Measurements from ENCODE around the gene EEF2K.

Gene EEF2K

DNA sequence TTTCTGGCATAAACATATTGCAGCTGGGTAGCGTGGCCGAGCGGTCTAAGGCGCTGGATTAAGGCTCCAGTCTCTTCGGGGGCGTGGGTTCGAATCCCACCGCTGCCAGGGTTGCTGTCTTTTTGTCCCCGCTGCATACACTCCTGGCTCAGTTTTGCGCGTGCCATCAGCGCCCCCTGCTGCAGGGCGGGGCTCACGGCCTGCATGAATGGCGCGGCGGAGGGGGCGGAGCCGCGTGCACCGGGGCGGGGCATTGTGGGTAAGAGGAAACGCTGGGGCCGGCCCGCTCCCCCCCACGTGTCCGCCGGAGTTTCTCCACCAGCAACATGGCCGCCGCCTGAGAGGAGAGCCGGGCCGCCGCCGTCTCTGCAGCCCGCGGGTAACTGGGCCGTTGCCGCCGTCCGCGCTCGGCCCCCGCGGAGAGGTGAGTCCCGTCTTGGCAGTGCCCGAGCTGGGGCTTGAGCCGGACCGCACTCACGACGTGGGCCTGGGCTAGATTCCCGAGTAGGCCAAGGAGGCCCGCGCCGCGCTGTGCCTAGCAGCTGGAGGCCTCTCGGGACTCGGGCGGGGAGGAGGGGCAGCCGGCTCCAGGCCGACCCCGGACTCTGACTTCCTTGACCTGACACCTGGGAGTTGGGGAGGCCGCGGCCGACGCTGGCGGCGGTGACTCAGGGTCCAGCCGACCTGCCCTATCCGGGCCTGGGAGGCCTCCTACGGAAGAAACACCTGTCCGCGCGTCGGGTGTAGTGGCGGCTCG lies 91.2 kb downstream of the EEF2K start, which contains the start of gene POLR3E:
POLR3E (plus strand) TSS at position 296 of the 757 bp plus-strand sequence. CDS start 5,560 bp downstream, outside the sequence.
- TF ChIP-seq GATA3 (IDR thresholded peaks at IDR 0.05; ENCODE audit: low read depth, low read length) (no peak), GATA2 (IDR thresholded peaks at IDR 0.05; ENCODE audit: low read depth, low read length) (peak; percentile 32; the same call in 1 of the 2 replicates)

DNA sequence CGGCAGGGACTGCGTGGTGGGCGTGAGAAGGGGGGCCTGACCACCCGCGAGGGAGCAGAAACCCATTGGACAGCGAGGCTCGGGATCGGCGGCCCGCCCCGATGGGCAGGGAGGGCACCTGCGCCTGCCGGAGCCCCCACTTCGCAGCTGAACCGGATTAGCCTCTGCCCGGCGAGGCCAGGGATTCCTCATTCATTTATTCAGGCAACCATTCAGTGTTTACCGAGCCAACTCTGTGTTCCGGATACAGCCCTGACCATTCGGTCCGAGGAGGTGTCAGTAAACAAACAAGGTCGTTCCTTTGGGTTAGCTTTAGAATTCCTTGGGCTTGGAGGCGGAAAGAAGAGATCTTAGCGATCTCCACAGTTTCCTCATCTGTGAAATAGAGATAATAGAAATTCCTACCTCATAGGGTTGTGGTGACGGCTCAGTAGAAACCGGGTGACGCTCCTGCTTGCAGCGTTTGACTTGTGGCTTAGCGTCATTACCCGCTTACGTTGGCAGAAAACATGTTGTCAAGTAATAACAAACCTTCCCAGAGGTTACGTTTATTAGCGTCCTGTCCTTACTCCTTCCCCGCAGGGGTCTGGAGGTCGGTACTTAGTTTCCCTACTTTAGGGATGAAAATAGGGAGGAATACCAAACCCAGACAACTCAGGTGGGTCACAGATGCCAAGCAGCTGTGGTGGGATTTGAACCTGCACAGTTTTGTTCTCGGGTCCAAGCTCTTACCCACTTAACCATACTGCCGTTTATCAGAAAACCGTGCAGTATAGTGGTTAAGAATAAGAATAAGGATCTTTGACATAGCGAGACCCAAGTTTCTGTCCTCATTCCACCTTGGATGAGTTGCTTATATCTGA lies 92.0 kb downstream of the EEF2K start:
- TF ChIP-seq GATA3 (IDR thresholded peaks at IDR 0.05; ENCODE audit: low read depth, low read length) (no peak), GATA2 (IDR thresholded peaks at IDR 0.05; ENCODE audit: low read depth, low read length) (no peak)

DNA sequence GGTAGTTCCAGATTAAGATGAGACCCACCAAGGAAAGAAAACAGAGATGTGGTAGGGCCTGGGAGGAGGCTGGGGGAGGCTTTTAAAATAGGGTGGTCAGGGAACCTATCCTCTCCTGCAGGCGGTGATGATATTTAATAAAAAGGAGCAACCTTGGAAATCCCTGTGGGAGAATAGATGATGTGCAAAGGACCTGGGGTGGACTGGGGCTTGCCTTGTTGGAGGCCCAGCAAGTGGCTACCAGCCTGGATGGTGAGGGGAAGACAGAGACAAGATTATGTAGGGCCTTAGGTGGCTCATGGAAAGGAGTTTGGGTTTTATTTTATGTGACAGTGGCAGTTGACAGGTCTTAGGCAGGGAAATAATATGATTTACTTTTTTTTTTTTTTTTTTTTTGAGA lies 93.0 kb downstream of the EEF2K start:
- no peak for TF ChIP-seq GATA3 (IDR thresholded peaks at IDR 0.05; ENCODE audit: low read depth, low read length)
- no peak for TF ChIP-seq GATA2 (IDR thresholded peaks at IDR 0.05; ENCODE audit: low read depth, low read length)

DNA sequence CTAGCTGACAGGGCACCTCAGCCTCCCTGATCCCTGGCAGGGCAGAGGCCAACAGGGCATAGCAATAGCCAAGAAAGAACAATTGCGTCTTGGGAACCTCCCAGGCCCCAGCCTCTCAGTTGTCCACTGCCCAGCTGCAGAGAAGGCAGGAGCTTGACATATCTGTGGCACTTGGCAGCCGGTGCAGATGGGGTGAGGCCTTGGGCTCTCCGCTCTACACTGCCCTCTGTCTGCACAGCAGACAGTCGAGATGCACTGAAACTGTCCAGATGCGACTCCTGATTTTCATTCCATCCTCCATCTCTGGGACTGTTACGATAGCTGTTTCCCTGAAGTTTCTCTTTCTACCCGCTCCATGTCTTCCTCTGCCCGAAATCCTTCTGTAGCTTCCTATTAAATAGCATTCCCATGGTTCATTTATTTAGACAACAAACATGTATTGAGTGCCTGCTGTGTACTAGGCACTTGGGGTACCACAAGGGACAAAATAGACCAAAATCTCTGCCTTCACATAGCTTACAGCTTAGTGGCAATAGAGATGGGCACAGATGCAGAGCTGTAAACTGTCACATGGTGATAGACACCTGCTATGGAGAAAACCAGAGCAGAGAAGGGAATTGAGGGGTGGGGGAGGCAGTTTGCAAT lies 94.5 kb downstream of the EEF2K start:
- TF ChIP-seq GATA3 (IDR thresholded peaks at IDR 0.05; ENCODE audit: low read depth, low read length), result no peak
- TF ChIP-seq GATA2 (IDR thresholded peaks at IDR 0.05; ENCODE audit: low read depth, low read length), result no peak

DNA sequence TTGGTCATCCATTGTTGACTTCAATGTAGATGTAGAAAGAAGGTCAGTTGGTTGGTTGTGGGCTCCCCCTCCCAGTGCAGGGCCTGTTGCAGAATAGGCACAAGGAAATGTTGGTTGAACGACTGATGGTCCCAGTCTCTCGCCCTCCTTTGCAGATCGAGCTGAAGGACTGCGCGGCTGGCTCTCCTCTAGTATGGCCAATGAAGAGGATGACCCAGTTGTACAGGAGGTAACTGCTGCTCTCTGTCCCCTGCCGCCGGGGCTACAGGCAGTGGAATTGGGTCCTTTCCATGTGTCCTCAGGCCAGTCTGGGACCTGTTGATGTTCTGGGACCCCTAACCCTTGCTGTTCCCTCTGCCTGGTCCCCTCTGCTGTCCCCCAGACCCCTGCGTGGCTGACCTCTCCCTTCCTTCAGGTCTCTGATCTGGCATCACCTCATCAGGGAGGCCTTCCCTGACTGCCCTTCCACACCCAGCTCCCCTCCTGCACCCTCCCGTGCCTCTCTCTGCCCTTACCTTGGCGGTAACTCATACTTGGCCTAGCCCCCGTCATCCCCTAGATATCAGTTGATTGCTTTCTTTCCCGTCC lies 96.8 kb downstream of the EEF2K start:
- TF ChIP-seq GATA3 (IDR thresholded peaks at IDR 0.05; ENCODE audit: low read depth, low read length), result no peak
- TF ChIP-seq GATA2 (IDR thresholded peaks at IDR 0.05; ENCODE audit: low read depth, low read length), result no peak

DNA sequence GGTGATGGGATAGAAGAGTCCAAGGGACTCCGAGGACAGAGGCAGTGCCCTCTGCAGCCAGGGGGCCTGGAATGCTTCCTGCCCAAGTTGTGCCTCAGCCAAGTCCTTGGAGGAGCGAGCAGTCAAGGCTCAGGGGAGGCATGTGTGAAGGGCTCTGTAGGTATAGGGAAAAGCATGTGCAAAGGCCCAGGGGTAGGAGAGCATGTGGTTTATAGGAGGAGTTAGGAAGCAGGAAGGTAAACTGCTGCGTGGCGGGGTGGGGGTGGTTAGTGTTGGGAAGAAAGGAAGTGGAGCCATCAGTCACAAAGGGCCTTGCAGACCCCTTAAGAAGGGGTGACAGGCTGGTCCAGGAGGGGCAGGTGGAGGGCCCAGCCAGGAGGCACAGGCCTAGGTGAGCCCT lies 98.3 kb downstream of the EEF2K start:
- TF ChIP-seq GATA3 (IDR thresholded peaks at IDR 0.05; ENCODE audit: low read depth, low read length), result no peak
- no peak for TF ChIP-seq GATA2 (IDR thresholded peaks at IDR 0.05; ENCODE audit: low read depth, low read length)

DNA sequence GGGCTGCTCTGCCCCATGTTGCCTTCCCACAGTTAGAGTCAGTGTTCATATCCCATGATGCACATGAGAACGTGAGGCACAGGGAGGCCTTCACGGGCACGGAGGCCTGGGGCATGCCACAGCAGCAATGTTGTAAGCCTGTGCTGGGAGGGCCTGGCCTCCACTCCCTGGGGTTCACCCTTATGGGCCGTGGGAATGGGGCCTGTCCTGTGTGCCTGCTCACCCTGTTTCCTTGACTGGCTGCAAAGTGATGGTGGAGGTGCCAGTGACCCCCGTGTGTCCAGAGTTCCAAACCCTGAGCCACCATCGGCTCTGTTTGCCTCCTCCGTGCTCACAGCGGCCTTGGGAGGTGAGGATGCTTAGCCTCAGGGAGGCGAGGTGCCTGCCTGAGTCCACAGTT lies 100.7 kb downstream of the EEF2K start:
- no peak for TF ChIP-seq GATA2 (IDR thresholded peaks at IDR 0.05; ENCODE audit: low read depth, low read length)
- TF ChIP-seq GATA3 (IDR thresholded peaks at IDR 0.05; ENCODE audit: low read depth, low read length), result no peak

DNA sequence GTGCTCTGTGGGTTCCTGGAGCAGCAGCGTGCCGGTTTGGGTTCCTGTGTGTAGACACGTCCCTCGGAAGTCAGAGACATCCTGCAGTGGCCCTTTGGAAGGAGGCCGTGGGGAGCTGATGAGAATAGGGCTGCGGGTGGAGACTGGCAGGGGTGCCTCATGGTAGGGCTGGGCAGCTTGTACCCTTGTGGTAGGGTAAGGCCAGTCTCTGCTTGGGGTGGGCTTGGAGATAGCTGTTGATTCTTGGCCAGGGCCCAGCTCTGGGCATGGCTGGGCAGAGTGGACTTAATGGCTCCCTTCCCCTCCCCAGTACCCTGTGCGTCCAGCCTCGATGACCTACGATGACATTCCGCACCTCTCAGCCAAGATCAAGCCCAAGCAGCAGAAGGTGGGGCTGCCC lies 101.8 kb downstream of the EEF2K start:
- TF ChIP-seq GATA3 (IDR thresholded peaks at IDR 0.05; ENCODE audit: low read depth, low read length), result no peak
- no peak for TF ChIP-seq GATA2 (IDR thresholded peaks at IDR 0.05; ENCODE audit: low read depth, low read length)

DNA sequence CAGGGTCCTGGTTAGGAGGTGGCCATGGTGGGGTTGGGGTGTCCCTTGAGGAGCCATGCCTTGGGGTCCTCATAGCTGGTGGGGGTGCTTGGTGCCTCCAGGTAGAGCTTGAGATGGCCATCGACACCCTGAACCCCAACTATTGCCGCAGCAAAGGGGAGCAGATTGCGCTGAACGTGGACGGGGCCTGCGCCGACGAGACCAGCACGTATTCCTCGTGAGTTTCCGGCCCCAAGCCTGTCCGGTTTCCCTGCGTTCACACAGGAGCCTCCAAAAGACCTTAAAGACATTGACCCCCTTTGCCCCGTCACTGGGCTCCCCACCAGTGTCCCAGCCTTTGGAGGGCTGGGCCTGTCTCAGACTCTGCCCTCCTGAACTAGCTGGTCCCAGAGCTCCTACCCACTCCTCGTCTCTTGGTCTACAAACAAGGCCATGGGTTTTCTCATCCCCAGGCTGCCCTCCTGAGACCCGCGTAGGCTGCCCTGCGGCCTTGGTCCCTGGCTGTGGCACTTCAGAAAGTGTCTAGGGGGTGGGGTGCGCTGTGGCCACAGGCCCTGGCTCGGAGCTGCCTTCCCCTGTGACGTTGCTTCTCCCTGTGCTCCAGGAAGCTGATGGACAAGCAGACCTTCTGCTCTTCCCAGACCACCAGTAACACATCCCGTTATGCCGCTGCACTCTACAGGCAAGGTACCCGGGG lies 102.9 kb downstream of the EEF2K start:
- TF ChIP-seq GATA2 (IDR thresholded peaks at IDR 0.05; ENCODE audit: low read depth, low read length), result no peak
- no peak for TF ChIP-seq GATA3 (IDR thresholded peaks at IDR 0.05; ENCODE audit: low read depth, low read length)

DNA sequence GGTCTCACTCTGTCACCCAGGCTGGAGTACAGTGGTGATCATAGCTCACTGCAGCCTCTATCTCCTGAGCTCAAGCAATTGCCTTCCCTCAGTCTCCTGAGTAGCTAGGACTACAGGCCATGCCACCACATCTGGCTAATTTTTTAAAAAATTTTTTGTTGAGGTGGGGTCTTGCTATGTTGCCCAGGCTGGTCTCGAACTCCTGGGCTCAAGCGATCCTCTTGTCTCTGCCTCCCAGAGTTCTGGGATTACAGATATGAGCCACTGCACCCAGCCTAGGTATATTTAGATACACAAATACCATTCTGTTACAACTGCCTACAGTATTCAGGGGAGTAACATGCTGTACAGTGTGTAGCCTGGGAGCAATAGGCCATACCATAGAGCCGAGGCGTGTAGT lies 105.4 kb downstream of the EEF2K start:
- TF ChIP-seq GATA2 (IDR thresholded peaks at IDR 0.05; ENCODE audit: low read depth, low read length) (no peak), GATA3 (IDR thresholded peaks at IDR 0.05; ENCODE audit: low read depth, low read length) (no peak)

DNA sequence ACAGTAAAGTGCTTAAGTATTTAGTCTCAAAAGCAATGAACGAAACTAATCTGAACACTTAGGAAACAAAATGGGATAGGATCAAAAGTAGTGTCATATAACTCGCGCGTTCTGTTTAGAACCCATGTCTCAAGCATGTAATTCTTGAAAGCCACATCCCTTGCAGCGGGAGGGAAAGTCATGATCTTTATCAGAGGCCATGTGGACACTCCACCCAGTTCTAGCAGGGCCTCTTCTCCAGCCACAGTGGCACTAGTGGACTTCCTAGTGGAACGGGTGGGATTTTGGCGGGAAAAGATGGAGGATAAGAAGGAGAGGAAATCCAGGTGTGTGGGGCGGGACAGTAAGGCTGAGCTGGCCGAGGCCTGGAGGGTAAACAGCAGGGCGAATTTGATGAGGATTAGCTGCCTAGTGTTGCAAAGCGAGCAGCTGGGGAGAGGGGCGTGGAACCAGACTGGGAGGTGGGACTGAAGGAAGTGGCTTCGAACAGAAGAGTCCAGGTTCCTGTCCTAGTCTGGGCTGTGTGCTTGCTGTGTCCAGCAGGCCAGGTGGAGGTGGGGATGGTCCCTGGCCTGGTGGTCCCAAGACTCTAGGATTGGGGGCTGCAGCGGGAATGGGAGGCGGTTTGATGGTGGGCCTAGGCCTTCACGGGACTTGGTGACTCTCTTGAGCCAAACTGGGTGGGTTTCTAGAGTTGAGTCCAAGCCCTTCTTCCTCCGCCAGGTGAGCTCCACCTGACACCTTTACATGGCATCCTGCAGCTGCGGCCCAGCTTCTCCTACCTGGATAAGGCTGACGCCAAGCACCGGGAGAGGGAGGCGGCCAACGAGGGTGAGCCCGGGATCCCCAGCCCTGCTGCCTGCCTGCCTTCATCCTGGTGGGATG lies 107.1 kb downstream of the EEF2K start:
- TF ChIP-seq GATA2 (IDR thresholded peaks at IDR 0.05; ENCODE audit: low read depth, low read length) (no peak), GATA3 (IDR thresholded peaks at IDR 0.05; ENCODE audit: low read depth, low read length) (no peak)

DNA sequence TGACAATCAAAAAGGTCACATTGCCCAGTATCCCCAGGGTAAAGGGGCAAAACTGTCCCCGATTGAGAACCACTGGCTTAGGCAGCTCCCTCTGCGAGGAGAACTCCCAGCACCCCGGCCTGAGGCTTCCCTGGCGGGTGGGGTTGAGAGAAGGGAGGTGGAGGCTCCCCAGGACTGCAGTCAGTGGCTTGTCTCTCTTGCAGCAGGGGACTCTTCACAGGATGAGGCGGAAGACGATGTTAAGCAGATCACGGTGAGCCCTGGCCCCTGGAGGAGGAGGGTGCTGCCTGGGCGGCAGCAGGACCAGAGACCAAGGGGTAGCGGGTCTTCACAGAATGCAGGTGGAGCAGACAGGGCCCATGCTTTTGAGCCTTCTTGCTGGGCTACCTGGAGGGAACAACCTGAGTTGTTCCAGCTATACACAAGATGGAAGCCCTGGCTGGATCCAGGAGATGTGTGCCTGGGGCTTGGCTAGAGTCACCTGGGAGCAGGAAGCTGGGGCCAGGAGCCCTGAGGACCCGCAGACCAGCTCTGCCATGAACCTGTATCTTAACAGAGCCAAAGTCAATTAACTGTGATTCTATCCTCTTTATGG lies 107.9 kb downstream of the EEF2K start:
- TF ChIP-seq GATA2 (IDR thresholded peaks at IDR 0.05; ENCODE audit: low read depth, low read length), result no peak
- no peak for TF ChIP-seq GATA3 (IDR thresholded peaks at IDR 0.05; ENCODE audit: low read depth, low read length)
